Loucy (cell line): ENCODE measurements around the gene ARHGAP24.

Source experiments
- H2AFZ ChIP-seq: fragments of 200-600 bp; sonication (generic); 2 replicates; pipeline ENCODE4 v1.6.0; 2016; ENCODE audit warnings: antibody characterized with exemption, mild to moderate bottlenecking, low read length, moderate library complexity
- H3F3A ChIP-seq: fragments of 200-600 bp; 2 replicates; pipeline ENCODE4 v1.6.0; 2016; ENCODE audit warnings: antibody characterized with exemption, low read depth, mild to moderate bottlenecking
- H3K27me3 ChIP-seq: fragments of 200-600 bp; sonication (generic); 2 replicates; pipeline ENCODE4 v1.6.1; 2014; ENCODE audit warnings: low read length, mild to moderate bottlenecking; ENCODE audit not compliant: insufficient read depth, poor library complexity, severe bottlenecking
- H3K36me3 ChIP-seq: fragments of 200-600 bp; sonication (generic); 2 replicates; pipeline ENCODE4 v1.6.1; 2016; ENCODE audit warnings: low read length; ENCODE audit not compliant: insufficient read depth
- H3K4me1 ChIP-seq: fragments of 200-600 bp; sonication (generic); 2 replicates; pipeline ENCODE4 v1.5.1; 2014; ENCODE audit warnings: low read length, mild to moderate bottlenecking; ENCODE audit not compliant: insufficient read depth, poor library complexity, severe bottlenecking
- H3K4me2 ChIP-seq: fragments of 200-600 bp; sonication (generic); 2 replicates; pipeline ENCODE4 v1.6.0; 2014; ENCODE audit warnings: antibody characterized with exemption, low read length, low read depth, mild to moderate bottlenecking; ENCODE audit not compliant: poor library complexity, severe bottlenecking
- H3K4me3 ChIP-seq: fragments of 200-600 bp; sonication (generic); 2 replicates; pipeline ENCODE4 v1.5.1; 2014; ENCODE audit warnings: low read length, mild to moderate bottlenecking, mixed read lengths; ENCODE audit not compliant: poor library complexity, severe bottlenecking
- H3K79me2 ChIP-seq: fragments of 200-600 bp; sonication (generic); 2 replicates; pipeline ENCODE4 v1.6.1; 2014; ENCODE audit warnings: low read length; ENCODE audit not compliant: insufficient read depth
- H3K9ac ChIP-seq: fragments of 200-600 bp; sonication (generic); 2 replicates; pipeline ENCODE4 v1.6.0; 2014; ENCODE audit warnings: mild to moderate bottlenecking, low read depth, low read length, moderate library complexity; ENCODE audit not compliant: poor library complexity, severe bottlenecking
- H3K9me2 ChIP-seq: fragments of 200-600 bp; sonication (generic); replicated peaks from 2 replicates; pipeline ENCODE4 v1.6.1; 2016; ENCODE audit warnings: low read depth, low read length, mixed read lengths
- H3K9me3 ChIP-seq: fragments of 200-600 bp; sonication (generic); 2 replicates; pipeline ENCODE4 v1.6.1; 2014; ENCODE audit warnings: mild to moderate bottlenecking, antibody characterized with exemption, low read length, low read depth; ENCODE audit not compliant: insufficient read depth
- H4K20me1 ChIP-seq: fragments of 200-600 bp; sonication (generic); 2 replicates; pipeline ENCODE4 v1.6.0; 2014; ENCODE audit warnings: antibody characterized with exemption, low read length, mild to moderate bottlenecking; ENCODE audit not compliant: insufficient read depth, poor library complexity, severe bottlenecking
- CTCF ChIP-seq: fragments of 200-600 bp; sonication (generic); conservative IDR thresholded peaks from 2 replicates; pipeline ENCODE4 v1.5.1; 2014; ENCODE audit warnings: mild to moderate bottlenecking, antibody characterized with exemption, low read length
- EZH2phosphoT487 ChIP-seq: fragments of 200-600 bp; IDR thresholded peaks from 2 replicates; pipeline ENCODE4 v1.6.1; 2018; ENCODE audit warnings: antibody characterized with exemption, mild to moderate bottlenecking, moderate library complexity, borderline replicate concordance

The ARHGAP24 gene

DNA sequence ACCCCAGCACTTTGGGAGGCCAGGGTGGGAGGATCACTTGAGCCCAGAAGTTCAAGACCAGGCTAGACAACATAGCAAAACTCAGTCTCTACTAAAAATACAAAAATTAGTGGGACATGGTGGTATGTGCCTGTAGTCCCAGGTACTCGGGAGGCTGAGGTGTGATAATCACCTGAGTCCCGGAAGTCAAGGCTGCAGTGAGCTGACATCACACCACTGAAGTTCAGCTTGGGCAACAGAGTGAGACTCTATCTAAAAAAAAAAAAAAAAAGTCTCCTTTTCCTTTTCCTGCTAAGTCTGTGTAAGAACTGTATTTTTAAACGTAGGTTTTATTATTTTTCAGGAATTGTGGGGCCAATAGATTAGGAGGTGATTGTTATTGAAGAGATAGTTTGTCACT lies 356.7 kb downstream of the ARHGAP24 start:
- Histone ChIP-seq H3K9me2 (no peaks in the 10 kb centered on the region), H4K20me1 (no peaks in the 10 kb centered on the region), H3K9me3 (no peaks in the 10 kb centered on the region), H2AFZ (no peak overlapping the region), H3K36me3 (no peaks in the 10 kb centered on the region), H3F3A (no peaks in the 10 kb centered on the region), H3K4me1 (peaks cover 7% of the 10 kb centered on the region), H3K4me3 (no peak overlapping the region), H3K79me2 (no peaks in the 10 kb centered on the region), H3K27me3 (no peaks in the 10 kb centered on the region), H3K9ac (no peak overlapping the region), H3K4me2 (no peak overlapping the region)
- TF ChIP-seq CTCF, result no peak
- TF ChIP-seq EZH2phosphoT487, result no peak

DNA sequence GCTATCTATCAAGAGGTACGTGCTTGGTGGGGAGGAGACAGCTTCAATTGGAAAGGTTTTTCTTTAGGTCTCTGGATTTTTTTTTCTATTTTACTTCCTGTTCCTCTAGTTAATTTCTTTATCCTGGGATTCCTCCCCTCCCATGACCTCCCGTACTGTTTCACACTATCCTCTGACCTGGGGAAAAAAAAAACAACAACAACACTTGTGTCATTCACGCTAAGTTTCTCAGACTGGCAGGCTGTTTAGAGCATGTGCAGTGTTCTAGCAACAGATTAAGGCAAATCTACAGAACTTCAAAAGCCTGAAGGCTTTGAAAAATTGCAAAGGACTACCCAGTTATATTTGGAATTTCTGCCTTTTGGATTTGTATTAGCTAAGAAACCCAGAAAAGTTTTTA lies 358.4 kb downstream of the ARHGAP24 start:
- Histone ChIP-seq H3K36me3 (no peaks in the 10 kb centered on the region), H3K9me2 (no peaks in the 10 kb centered on the region), H4K20me1 (no peaks in the 10 kb centered on the region), H3K4me1 (no peaks in the 10 kb centered on the region), H3K4me2 (no peak overlapping the region), H3K27me3 (no peaks in the 10 kb centered on the region), H3F3A (no peaks in the 10 kb centered on the region), H2AFZ (no peak overlapping the region), H3K4me3 (no peak overlapping the region), H3K9ac (no peak overlapping the region), H3K9me3 (no peaks in the 10 kb centered on the region), H3K79me2 (no peaks in the 10 kb centered on the region)
- TF ChIP-seq EZH2phosphoT487, result no peak
- no peak for TF ChIP-seq CTCF

GRCh38 chr4:85834934-85835333 lies 360.0 kb downstream of the ARHGAP24 start:
- no peaks in the 10 kb centered on the region for H4K20me1 ChIP-seq
- no peak overlapping the region for H3K4me3 ChIP-seq
- no peaks in the 10 kb centered on the region for H3K79me2 ChIP-seq
- H3K36me3 ChIP-seq, result no peaks in the 10 kb centered on the region
- no peaks in the 10 kb centered on the region for H3K9me3 ChIP-seq
- no peaks in the 10 kb centered on the region for H3K27me3 ChIP-seq
- no peaks in the 10 kb centered on the region for H3K9me2 ChIP-seq
- no peak overlapping the region for H3K9ac ChIP-seq
- no peak overlapping the region for H3K4me2 ChIP-seq
- no peak overlapping the region for H2AFZ ChIP-seq
- H3K4me1 ChIP-seq, result no peaks in the 10 kb centered on the region
- H3F3A ChIP-seq, result no peaks in the 10 kb centered on the region
- TF ChIP-seq EZH2phosphoT487 (no peak), CTCF (no peak)
